Lower lobe of right lung (tissue), 2 donors: Measurements from ENCODE around the gene ST3GAL6. TPM values are rescaled to one million over a fixed set of nuclear protein-coding genes. Genes with fewer than 3 reads are reported as not detected.

ENCODE experiments used
- ATAC-seq, 2 donors: fragments of 200-7000 bp; cut with Tn5 transposase; one replicate each; pipeline ENCODE4 v1.9.1; 2020 to 2022; ENCODE audit warnings: mild to moderate bottlenecking in 2 of 2, moderate library complexity in 2 of 2
- DNase-seq: peaks from one replicate; pipeline ENCODE4 v3.0.0-alpha.2; 2020
- H3K27ac ChIP-seq: fragments of 200-600 bp; one replicate; pipeline ENCODE4 v1.8.0; 2022
- H3K27me3 ChIP-seq: fragments of 200-600 bp; one replicate; pipeline ENCODE4 v1.8.0; 2022; ENCODE audit warnings: low read depth
- H3K36me3 ChIP-seq: fragments of 200-600 bp; one replicate; pipeline ENCODE4 v1.8.0; 2022; ENCODE audit warnings: mild to moderate bottlenecking
- H3K4me1 ChIP-seq: fragments of 200-600 bp; one replicate; pipeline ENCODE4 v1.8.0; 2022
- H3K4me3 ChIP-seq: fragments of 200-600 bp; one replicate; pipeline ENCODE4 v1.8.0; 2022; ENCODE audit warnings: mild to moderate bottlenecking
- H3K9me3 ChIP-seq: fragments of 200-600 bp; one replicate; pipeline ENCODE4 v1.8.0; 2022
- CTCF ChIP-seq: fragments of 200-600 bp; IDR thresholded peaks from one replicate; pipeline ENCODE4 v1.8.0; 2022; ENCODE audit warnings: antibody characterized with exemption, mild to moderate bottlenecking
- intact Hi-C: fragments of 100-400 bp; cut with DNase I; formaldehyde crosslinking; loops from one replicate; pipeline ENCODE4 v1.11.0; 2022
- total RNA-seq: library from RNA; stranded (reverse); fragmentation: NEBNext Ultra II Directional; extraction: Animal tissue kit (Norgen Biotek cat#: 25700); gene quantifications from one replicate; pipeline ENCODE4 v1.2.1, GENCODE V29; 2021
- donor health status: DM: no; HTN: yes; CAD: no; lungs with severe emphysema.

The ST3GAL6 gene
- total RNA-seq, 1 donor from 2014 or later, result 42.4 TPM

DNA sequence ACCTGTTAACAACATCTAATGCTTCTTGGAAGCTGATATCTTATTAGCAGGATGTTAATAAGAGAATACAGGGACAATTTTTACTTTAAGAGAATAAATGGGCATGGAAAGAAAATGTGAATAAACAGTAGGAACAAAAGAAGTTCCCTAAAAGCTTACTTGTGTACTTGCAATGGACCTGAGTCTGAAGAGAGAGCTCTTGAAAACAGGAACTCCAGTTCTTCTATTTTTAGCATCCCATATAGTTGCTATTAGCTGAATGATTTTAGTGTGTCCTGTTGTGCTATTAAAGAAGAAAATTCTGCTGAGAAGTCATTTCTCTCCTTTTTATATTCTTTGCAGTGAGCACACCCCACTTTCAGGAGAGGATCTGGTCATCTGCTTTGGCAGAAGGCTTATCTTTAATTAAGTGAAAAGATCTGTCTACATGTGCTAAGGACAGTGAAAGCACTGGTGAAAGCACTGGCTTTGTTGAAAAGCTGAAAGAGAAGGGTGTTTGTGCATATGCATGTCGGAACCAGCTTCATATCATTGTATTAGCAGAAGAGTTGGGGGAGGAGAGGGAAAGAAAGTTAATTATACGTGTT is 1.4 kb upstream of the ST3GAL6 start:
- DNase-seq (no peak), ATAC-seq (peak; percentile 53 to 57)
- Histone ChIP-seq H3K36me3 (no peaks in the 10 kb centered on the region), H3K9me3 (no peaks in the 10 kb centered on the region), H3K27ac (no peak overlapping the region), H3K4me3 (no peak overlapping the region), H3K27me3 (no peaks in the 10 kb centered on the region), H3K4me1 (peaks cover 54% of the 10 kb centered on the region)
- TF ChIP-seq CTCF, result no peak
- intact Hi-C loops, result no loop called here

DNA sequence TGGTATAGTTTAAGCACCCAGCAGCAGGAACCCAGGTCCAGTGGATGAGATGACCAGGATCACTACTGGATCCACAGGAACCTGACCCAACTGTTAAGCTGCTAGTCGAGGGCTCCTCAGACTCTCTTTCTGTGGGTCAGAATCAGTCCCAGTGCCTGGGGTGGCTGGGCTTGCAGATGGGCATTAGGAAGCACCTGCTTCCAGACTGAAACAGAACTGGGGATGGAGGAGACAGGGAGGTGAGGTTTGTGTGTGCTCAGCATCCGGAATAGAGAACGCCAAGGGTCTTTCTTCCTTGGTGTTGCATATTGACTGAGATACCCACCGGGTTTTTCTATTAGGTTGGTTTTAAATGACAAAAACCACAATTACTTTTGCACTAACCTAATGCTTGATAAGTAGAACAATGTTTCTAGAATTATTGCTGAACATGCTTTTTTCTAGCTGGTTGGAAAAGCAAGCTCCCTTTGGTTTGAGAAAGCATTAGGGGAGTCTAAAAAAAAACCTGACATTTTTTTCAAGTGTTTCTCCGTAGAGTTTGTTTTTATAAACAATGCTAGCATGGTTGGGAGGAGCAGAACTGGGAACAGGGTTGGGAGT is 779 bp downstream of the ST3GAL6 start:
- no peak for TF ChIP-seq CTCF
- H3K4me3 ChIP-seq, result peak overlapping the region; percentile 49
- ATAC-seq, result peak; percentile 4 to 9
- no peaks in the 10 kb centered on the region for H3K9me3 ChIP-seq
- peak; percentile 44 for DNase-seq
- peaks cover 54% of the 10 kb centered on the region for H3K4me1 ChIP-seq
- peak overlapping the region; percentile 63 for H3K27ac ChIP-seq
- H3K27me3 ChIP-seq, result no peaks in the 10 kb centered on the region
- intact Hi-C loops, result no loop called here
- H3K36me3 ChIP-seq, result no peaks in the 10 kb centered on the region

- H3K27ac ChIP-seq, result peak overlapping the region; percentile 63
These were observed 1.3 kb downstream of the ST3GAL6 start for GRCh38 chr3:98764472-98764884.

GRCh38 chr3:98765721-98766120 is 2.6 kb downstream of the ST3GAL6 start:
- ATAC-seq (no peak), DNase-seq (no peak)
- Histone ChIP-seq H3K27me3 (no peaks in the 10 kb centered on the region), H3K36me3 (no peaks in the 10 kb centered on the region), H3K4me1 (peaks cover 67% of the 10 kb centered on the region), H3K27ac (no peak overlapping the region), H3K9me3 (no peaks in the 10 kb centered on the region), H3K4me3 (no peak overlapping the region)
- intact Hi-C loops, result no loop called here
- no peak for TF ChIP-seq CTCF

More at GRCh38 chr3:98764472-98764884, 1.3 kb downstream of the ST3GAL6 start:
- Histone ChIP-seq H3K36me3 (no peaks in the 10 kb centered on the region), H3K27me3 (no peaks in the 10 kb centered on the region), H3K4me3 (peak overlapping the region; percentile 49), H3K4me1 (peaks cover 58% of the 10 kb centered on the region), H3K9me3 (no peaks in the 10 kb centered on the region)
- DNase-seq (no peak), ATAC-seq (peak; percentile 65 to 68)
- no peak for TF ChIP-seq CTCF
- intact Hi-C loops, result no loop called here

DNA sequence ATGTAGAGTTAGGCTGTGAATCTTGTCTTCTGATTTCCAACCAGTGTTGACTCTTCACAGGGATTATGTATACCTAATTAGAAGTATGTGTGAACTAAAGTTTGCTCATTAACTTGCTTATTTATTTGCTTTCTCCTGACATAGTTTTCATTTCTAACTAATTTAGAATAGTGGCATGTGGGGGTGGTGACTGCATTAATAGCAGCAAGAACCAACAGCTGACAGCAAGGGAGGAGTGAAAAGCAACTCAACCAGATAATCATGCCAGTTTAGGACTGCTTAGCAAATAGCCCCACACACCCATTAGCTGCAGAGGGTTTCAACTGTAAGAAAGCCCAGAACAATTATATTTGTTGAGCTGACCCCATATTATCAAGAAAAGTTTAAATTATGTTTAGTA is 3.8 kb downstream of the ST3GAL6 start:
- Histone ChIP-seq H3K4me1 (peaks cover 58% of the 10 kb centered on the region), H3K36me3 (no peaks in the 10 kb centered on the region), H3K9me3 (no peaks in the 10 kb centered on the region), H3K27me3 (no peaks in the 10 kb centered on the region), H3K4me3 (no peak overlapping the region), H3K27ac (no peak overlapping the region)
- DNase-seq, result no peak
- TF ChIP-seq CTCF, result no peak
- intact Hi-C loops, result no loop called here
- no peak for ATAC-seq
